Thyroid gland (tissue), 4 donors: ENCODE results near the gene ZBTB16. TPM values are rescaled to one million over a fixed set of nuclear protein-coding genes. Genes with fewer than 3 reads are reported as not detected.

ENCODE experiments used
- DNase-seq, 2 donors: peaks; one replicate each; pipeline ENCODE4 v3.0.0-alpha.2; 2019
- H3K27ac ChIP-seq, 3 donors: fragments of 200-600 bp; sonication (generic); 1 replicate in 2 of 3; 2 replicates in 1 of 3; pipeline ENCODE4 v1.5.1; 2016 to 2019; ENCODE audit warnings: mild to moderate bottlenecking in 1 of 3, moderate library complexity in 1 of 3
- H3K27me3 ChIP-seq: fragments of 200-600 bp; sonication (generic); one replicate; pipeline ENCODE4 v1.5.1; 2019
- H3K36me3 ChIP-seq, 2 donors: fragments of 200-600 bp; sonication (generic); one replicate each; pipeline ENCODE4 v1.5.1; 2016 to 2019
- H3K4me1 ChIP-seq, 2 donors: fragments of 200-600 bp; sonication (generic); one replicate each; pipeline ENCODE4 v1.5.1; 2017 to 2019
- H3K4me3 ChIP-seq, 3 donors: fragments of 200-600 bp; sonication (generic); replicated peaks in 1 of 3; 1 replicate in 2 of 3; 2 replicates in 1 of 3; pipeline ENCODE4 v1.5.1; 2016; ENCODE audit warnings: mild to moderate bottlenecking in 1 of 3
- H3K9me3 ChIP-seq: fragments of 200-600 bp; sonication (generic); one replicate; pipeline ENCODE4 v1.5.1; 2017
- CTCF ChIP-seq, 6 experiments: fragments of 200-600 bp in 3 of 6; fragments of 450-650 bp in 3 of 6; sonication (generic) in 3 of 6; IDR thresholded peaks; one replicate each; pipeline ENCODE4 v1.5.1; 2016 to 2019; ENCODE audit warnings: antibody characterized with exemption in 6 of 6, mild to moderate bottlenecking in 2 of 6, inconsistent platforms in 1 of 6, moderate library complexity in 1 of 6
- POLR2A ChIP-seq, 2 donors: fragments of 450-650 bp; IDR thresholded peaks; one replicate each; pipeline ENCODE4 v1.6.1; 2017; ENCODE audit warnings: antibody characterized with exemption in 2 of 2, mild to moderate bottlenecking in 2 of 2, moderate library complexity in 1 of 2
- WGBS, 2 donors: methylation state at CpG; one replicate each; pipeline ENCODE4 v1.1.5; 2017; 5-methylcytosine and 5-hydroxymethylcytosine counted together
- intact Hi-C: fragments of 100-400 bp; cut with DNase I; formaldehyde crosslinking; loops from one replicate; pipeline ENCODE4 v1.15.1; 2023
- total RNA-seq, 4 donors: library from RNA; depleted of rRNA; stranded (reverse); fragments of >200 nt; gene quantifications; one replicate each; pipeline ENCODE4 v1.2.3, GENCODE V29; 2016

ZBTB16 gene
- total RNA-seq, 4 donors from 2014 or later = 157 to 385 (median 177) TPM

- Histone ChIP-seq H3K27ac (peak overlapping the region; percentile 95 to 97 (median 95)), H3K36me3 (no peaks in the 10 kb centered on the region), H3K4me1 (peaks cover 50 to 76% of the 10 kb centered on the region in 2 donors), H3K27me3 (no peaks in the 10 kb centered on the region), H3K4me3 (no peak overlapping the region), H3K9me3 (no peaks in the 10 kb centered on the region)
- no peak for DNase-seq
- WGBS, 2 donors = 97 to 99% methylated on average over 26 of the region's 26 CpGs
- intact Hi-C loops = no loop called here
- no peak for TF ChIP-seq POLR2A (IDR thresholded peaks at IDR 0.05)
- TF ChIP-seq CTCF (IDR thresholded peaks at IDR 0.05) = no peak
Observed at GRCh38 chr11:114199051-114199450, 139.5 kb downstream of the ZBTB16 start.

GRCh38 chr11:114200351-114201133, 141.0 kb downstream of the ZBTB16 start:
- Histone ChIP-seq H3K9me3 (no peaks in the 10 kb centered on the region), H3K36me3 (peaks cover 5 to 6% of the 10 kb centered on the region in 2 donors), H3K27me3 (no peaks in the 10 kb centered on the region), H3K4me3 (no peak overlapping the region), H3K4me1 (peaks cover 37 to 63% of the 10 kb centered on the region in 2 donors), H3K27ac (peak overlapping the region in 2 of 3 donors; percentile 95 to 97)
- intact Hi-C loops = no loop called here
- TF ChIP-seq POLR2A (IDR thresholded peaks at IDR 0.05) = no peak
- TF ChIP-seq CTCF (IDR thresholded peaks at IDR 0.05) = no peak
- 93 to 94% methylated on average over 9 of the region's 9 CpGs for WGBS, 2 donors
- no peak for DNase-seq

- intact Hi-C loops = no loop called here
- 91 to 97% methylated on average over 8 of the region's 8 CpGs for WGBS, 2 donors
- TF ChIP-seq CTCF (IDR thresholded peaks at IDR 0.05) (no peak), POLR2A (IDR thresholded peaks at IDR 0.05) (no peak)
- no peak for DNase-seq
- H3K4me3 ChIP-seq = no peak overlapping the region
- H3K9me3 ChIP-seq = no peaks in the 10 kb centered on the region
- H3K27ac ChIP-seq = peak overlapping the region in 1 of 3 donors; percentile 95
- no peaks in the 10 kb centered on the region for H3K27me3 ChIP-seq
- peaks cover 6 to 11% of the 10 kb centered on the region in 2 donors for H3K36me3 ChIP-seq
- peaks cover 30 to 63% of the 10 kb centered on the region in 2 donors for H3K4me1 ChIP-seq
Observed at GRCh38 chr11:114201219-114201618, 141.7 kb downstream of the ZBTB16 start.

GRCh38 chr11:114202011-114202609, 142.6 kb downstream of the ZBTB16 start:
- Histone ChIP-seq H3K36me3 (peaks cover 6 to 12% of the 10 kb centered on the region in 2 donors), H3K27me3 (no peaks in the 10 kb centered on the region), H3K4me1 (peaks cover 21 to 59% of the 10 kb centered on the region in 2 donors), H3K9me3 (no peaks in the 10 kb centered on the region), H3K27ac (peak overlapping the region in 2 of 3 donors; percentile 3 to 29), H3K4me3 (no peak overlapping the region)
- intact Hi-C loops = no loop called here
- no peak for DNase-seq
- TF ChIP-seq POLR2A (IDR thresholded peaks at IDR 0.05) (no peak), CTCF (IDR thresholded peaks at IDR 0.05) (no peak)
- WGBS, 2 donors = 79 to 84% methylated on average over 8 of the region's 8 CpGs

- H3K9me3 ChIP-seq = no peaks in the 10 kb centered on the region
- H3K27me3 ChIP-seq = no peaks in the 10 kb centered on the region
- H3K36me3 ChIP-seq = peaks cover 20 to 23% of the 10 kb centered on the region in 2 donors
- 86 to 94% methylated on average over 4 of the region's 4 CpGs for WGBS, 2 donors
- no peak for DNase-seq
- peaks cover 0 to 15% of the 10 kb centered on the region in 2 donors for H3K4me1 ChIP-seq
- intact Hi-C loops = no loop called here
- no peak overlapping the region for H3K27ac ChIP-seq
- H3K4me3 ChIP-seq = no peak overlapping the region
- TF ChIP-seq CTCF (IDR thresholded peaks at IDR 0.05) = no peak
- no peak for TF ChIP-seq POLR2A (IDR thresholded peaks at IDR 0.05)
Observed at GRCh38 chr11:114207096-114207495, 147.6 kb downstream of the ZBTB16 start.
